HepG2 (cell line): ENCODE measurements around the gene SYNJ2. TPM values are rescaled to one million over a fixed set of nuclear protein-coding genes. Genes with fewer than 3 reads are reported as not detected.

Source experiments
- ATAC-seq: fragments of 200-7000 bp; cut with Tn5 transposase; 3 replicates; pipeline ENCODE4 v1.9.1; 2020; ENCODE audit warnings: mild to moderate bottlenecking, moderate library complexity
- BruUV-seq: library from RNA; stranded (reverse); fragments of 400-500 nt; replicated peaks from 2 replicates; lab custom pipeline; 2021; lab: Mats Ljungman, UMichigan
- CTCF ChIA-PET: fragments of 300-600 bp; formaldehyde crosslinking; extraction: SDS; loops from one replicate; lab custom pipeline; 2021; ENCODE audit warnings: low total read pairs, inconsistent platforms, low intra/inter-chr PET ratio; lab: Yijun Ruan, JAX
- POLR2A ChIA-PET: fragments of 350-600 bp; sonication (Branson Sonifier 250); formaldehyde crosslinking; loops from one replicate; lab custom pipeline; 2020; ENCODE audit warnings: antibody characterized with exemption, inconsistent platforms; lab: Yijun Ruan, JAX
- DNase-seq: peaks from one replicate; pipeline ENCODE4 v3.0.0-alpha.2; 2015; ENCODE audit warnings: low spot score
- FAIRE-seq: peaks from 3 replicates; lab custom pipeline; 2011; peaks lifted over from hg19 to GRCh38; lab: Jason Lieb, UNC
- H2AFZ ChIP-seq: one replicate; pipeline ENCODE4 v1.6.1; 2011; ENCODE audit warnings: low read length, inconsistent platforms
- H3K27ac ChIP-seq: fragments of 300-600 bp; 3 replicates; pipeline ENCODE4 v1.8.0; 2011; ENCODE audit warnings: mixed run types, mild to moderate bottlenecking, mixed read lengths, low read length, inconsistent platforms; ENCODE audit not compliant: insufficient read depth; ENCODE audit errors: extremely low read length
- H3K27me3 ChIP-seq, 2 experiments: fragments of 200-600 bp in 1 of 2; 2 replicates in 1 of 2; 3 replicates in 1 of 2; pipeline versions ENCODE4 v1.6.0 to v1.8.0; 2011; ENCODE audit warnings: low read length in 2 of 2, mild to moderate bottlenecking in 2 of 2, moderate library complexity in 2 of 2, inconsistent platforms in 1 of 2; ENCODE audit not compliant: insufficient read depth in 2 of 2, control insufficient read depth in 1 of 2
- H3K36me3 ChIP-seq, 2 experiments: fragments of 200-600 bp in 1 of 2; replicated peaks in 1 of 2; 2 replicates in 1 of 2; 3 replicates in 1 of 2; pipeline versions ENCODE4 v1.5.1 to v1.8.0; 2011; ENCODE audit warnings: low read length in 2 of 2, inconsistent platforms in 1 of 2; ENCODE audit not compliant: insufficient read depth in 2 of 2, control insufficient read depth in 1 of 2
- H3K4me1 ChIP-seq: 2 replicates; pipeline ENCODE4 v1.5.1; 2012; ENCODE audit warnings: low read length, inconsistent platforms; ENCODE audit not compliant: insufficient read depth
- H3K4me2 ChIP-seq: 2 replicates; pipeline ENCODE4 v1.6.0; 2011; ENCODE audit warnings: low read depth, low read length, inconsistent platforms
- H3K4me3 ChIP-seq, 3 experiments: fragments of 200-600 bp in 1 of 3; sonication (generic), shearing (Covaris generic) in 1 of 3; replicated peaks in 1 of 3; 2 replicates each; pipeline ENCODE4 v1.5.1; 2011 to 2016; ENCODE audit warnings: low read length in 3 of 3, inconsistent platforms in 2 of 3, low read depth in 2 of 3, mild to moderate bottlenecking in 2 of 3, control low read depth in 1 of 3, mixed read lengths in 1 of 3; ENCODE audit not compliant: insufficient read depth in 1 of 3
- H3K79me2 ChIP-seq: one replicate; pipeline ENCODE4 v1.6.1; 2011; ENCODE audit warnings: low read length, inconsistent platforms; ENCODE audit not compliant: insufficient read depth
- H3K9ac ChIP-seq: 2 replicates; pipeline ENCODE4 v1.6.0; 2011; ENCODE audit warnings: mild to moderate bottlenecking, low read depth, low read length, inconsistent platforms; ENCODE audit not compliant: insufficient read depth
- H3K9me3 ChIP-seq: 2 replicates; pipeline ENCODE4 v1.5.1; 2012; ENCODE audit warnings: mild to moderate bottlenecking, low read length
- H4K20me1 ChIP-seq: 2 replicates; pipeline ENCODE4 v1.6.0; 2011; ENCODE audit warnings: inconsistent platforms, mild to moderate bottlenecking, low read length, moderate library complexity; ENCODE audit not compliant: insufficient read depth
- BRD4 ChIP-seq: sonication (generic); formaldehyde crosslinking; IDR thresholded peaks from 2 replicates; pipeline ENCODE4 v1.4.0; 2020; ENCODE audit warnings: missing genetic modification reagents
- FOSL2 ChIP-seq: sonication (generic); formaldehyde crosslinking; IDR thresholded peaks from 2 replicates; pipeline ENCODE4 v1.4.0; 2020; ENCODE audit warnings: missing genetic modification reagents
- HMG20A ChIP-seq: IDR thresholded peaks from 2 replicates; pipeline ENCODE4 v1.6.1; 2016; ENCODE audit warnings: borderline replicate concordance
- KDM5A ChIP-seq: fragments of 200-600 bp; sonication (generic); IDR thresholded peaks from 2 replicates; pipeline ENCODE4 v1.7.0; 2018; ENCODE audit warnings: antibody characterized with exemption, mild to moderate bottlenecking, low read length, borderline replicate concordance
- MAFF ChIP-seq: IDR thresholded peaks from 2 replicates; pipeline ENCODE4 v1.6.1; 2011; ENCODE audit warnings: low read depth, low read length, improper control_type of control experiment
- MAFK ChIP-seq, 2 experiments: IDR thresholded peaks in 1 of 2; conservative IDR thresholded peaks in 1 of 2; 2 replicates each; pipeline ENCODE4 v1.6.1; 2011; ENCODE audit warnings: improper control_type of control experiment in 2 of 2, low read length in 2 of 2
- NAIF1 ChIP-seq: sonication (generic); formaldehyde crosslinking; IDR thresholded peaks from 2 replicates; pipeline ENCODE4 v1.5.0; 2020; ENCODE audit warnings: mild to moderate bottlenecking, missing genetic modification reagents, borderline replicate concordance
- NR0B2 ChIP-seq: sonication (generic); formaldehyde crosslinking; IDR thresholded peaks from 2 replicates; pipeline ENCODE4 v1.4.0; 2020; ENCODE audit warnings: mild to moderate bottlenecking, missing genetic modification reagents
- POLR2A ChIP-seq, 2 experiments: IDR thresholded peaks; 2 replicates each; pipeline ENCODE4 v1.6.1; 2011; ENCODE audit warnings: low read depth in 2 of 2, low read length in 2 of 2, mild to moderate bottlenecking in 1 of 2, moderate library complexity in 1 of 2; ENCODE audit not compliant: insufficient read depth in 1 of 2
- REL ChIP-seq: sonication (generic); formaldehyde crosslinking; conservative IDR thresholded peaks from 2 replicates; pipeline ENCODE4 v1.8.0; 2022; ENCODE audit warnings: mild to moderate bottlenecking, missing genetic modification reagents, moderate library complexity
- RFXANK ChIP-seq: IDR thresholded peaks from 2 replicates; pipeline ENCODE4 v1.6.1; 2016
- SKIL ChIP-seq: sonication (generic); formaldehyde crosslinking; IDR thresholded peaks from 2 replicates; pipeline ENCODE4 v1.8.0; 2022; ENCODE audit warnings: missing genetic modification reagents, mild to moderate bottlenecking, moderate library complexity, borderline replicate concordance
- STAT5B ChIP-seq: sonication (generic); formaldehyde crosslinking; IDR thresholded peaks from 2 replicates; pipeline ENCODE4 v1.4.0; 2020; ENCODE audit warnings: missing genetic modification reagents
- STAT6 ChIP-seq: sonication (generic); formaldehyde crosslinking; IDR thresholded peaks from 2 replicates; pipeline ENCODE4 v1.4.0; 2020; ENCODE audit warnings: missing genetic modification reagents, mild to moderate bottlenecking, borderline replicate concordance
- ZNF550 ChIP-seq: sonication (generic); formaldehyde crosslinking; IDR thresholded peaks from 2 replicates; pipeline ENCODE4 v1.4.0; 2020; ENCODE audit warnings: mild to moderate bottlenecking, missing genetic modification reagents, borderline replicate concordance
- ZNF710 ChIP-seq: sonication (generic); formaldehyde crosslinking; IDR thresholded peaks from 2 replicates; pipeline ENCODE4 v1.5.0; 2020; ENCODE audit warnings: mild to moderate bottlenecking, missing genetic modification reagents, borderline replicate concordance
- WGBS: methylation state at CpG from one replicate; pipeline ENCODE4 v1.1.6; 2017; ENCODE audit warnings: low lambda C conversion rate; 5-methylcytosine and 5-hydroxymethylcytosine counted together
- in situ Hi-C: cut with HindIII; loops from 2 replicates; pipeline ENCODE4 v1.10.0; 2017; ENCODE audit warnings: low pct_unique_long_range_greater_than_20kb; ENCODE audit not compliant: extremely low pct_ligation_motif_present
- intact Hi-C: fragments of 100-400 bp; cut with micrococcal nuclease; formaldehyde crosslinking; loops from one replicate; pipeline ENCODE4 v1.10.0; 2022; ENCODE audit not compliant: unreplicated experiment
- polyA plus RNA-seq, 8 experiments: library from polyadenylated mRNA; depleted of rRNA in 3 of 8; stranded (reverse) in 7 of 8; unstranded in 1 of 8; fragments of >200 nt; fragmentation: Illumina TruSeq in 4 of 8; extraction: Trizol in 4 of 8; gene quantifications; 2 replicates each; pipeline versions ENCODE4 v1.2.1 to v1.2.3, GENCODE V29; 2011 to 2016; ENCODE audit warnings: low read depth in 4 of 8, missing spikeins in 1 of 8, mixed read lengths in 1 of 8; ENCODE audit not compliant: insufficient read depth in 1 of 8
- total RNA-seq, 5 experiments: library from RNA; depleted of rRNA; stranded (reverse); fragments of >200 nt; fragmentation: Illumina TruSeq; extraction: Trizol; gene quantifications; 2 replicates each; pipeline ENCODE4 v1.2.3, GENCODE V29; 2016; ENCODE audit warnings: low read depth in 1 of 5

The SYNJ2 gene
- total and polyA plus RNA-seq, 2 of the 13 experiments (the other 11 are each of a cell fraction or from before 2014, with no cell fraction given), result 39.1 to 57.6 TPM

- Histone ChIP-seq H3K79me2 (no peaks in the 10 kb centered on the region), H3K9me3 (no peaks in the 10 kb centered on the region), H3K4me1 (peaks cover 10% of the 10 kb centered on the region), H2AFZ (no peak overlapping the region), H4K20me1 (no peaks in the 10 kb centered on the region)
- no peak for FAIRE-seq
- 95% methylated on average over 1 of the region's 1 CpG for WGBS
- ATAC-seq, result no peak
- TF ChIP-seq STAT6 (CRISPR knock-in tag) (no peak), HMG20A (no peak), STAT5B (no peak), NAIF1 (CRISPR knock-in tag) (no peak), KDM5A (no peak), ZNF550 (CRISPR knock-in tag) (no peak), NR0B2 (CRISPR knock-in tag) (no peak), REL (no peak), MAFF (peak; percentile 71), ZNF710 (CRISPR knock-in tag) (no peak), BRD4 (no peak), SKIL (no peak), FOSL2 (no peak), POLR2A (IDR thresholded peaks at IDR 0.05; ENCODE audit: insufficient read depth in 1 of 2, low read depth in 2 of 2, low read length in 2 of 2) (no peak), RFXANK (CRISPR knock-in tag) (no peak), MAFK (conservative IDR thresholded peaks at IDR 0.05 in 1 of 2, IDR thresholded peaks at IDR 0.05 in 1 of 2; ENCODE audit: low read length in 2 of 2) (peak; percentile 77 to 86)
- TF ChIP-seq, all 625 proteins: peak for 2
- POLR2A ChIA-PET, result no interaction called here
- in situ Hi-C loops, result no loop called here
- no TSS peak for BruUV-seq
- Histone ChIP-seq H3K36me3 (no peaks in the 10 kb centered on the region; a peak in 1 of 5 replicates), H3K9ac (no peak overlapping the region), H3K27ac (no peak overlapping the region), H3K4me2 (no peak overlapping the region), H3K27me3 (no peaks in the 10 kb centered on the region), H3K4me3 (no peak overlapping the region)
- intact Hi-C loops, result no loop called here
- no peak for DNase-seq
- CTCF ChIA-PET, result no interaction called here
Measured at GRCh38 chr6:158124288-158124687, 142.6 kb downstream of the SYNJ2 start.
